C1 segment of cervical spinal cord (tissue), 14 donors: Measurements from ENCODE around the gene SPOCK1.

ENCODE experiments used
- DNase-seq, 14 donors: peaks; one replicate each; lab custom pipeline; 2025; lab: John Stamatoyannopoulos, UW

Gene SPOCK1

GRCh38 chr5:137492331-137492730, 6.8 kb downstream of the SPOCK1 start:
- no peak for DNase-seq

- peak in 1 of 14 donors; percentile 26 for DNase-seq
Observed at GRCh38 chr5:137491121-137491520, 8.0 kb downstream of the SPOCK1 start.

- no peak for DNase-seq
Observed at GRCh38 chr5:137490591-137490990, 8.5 kb downstream of the SPOCK1 start.

- no peak for DNase-seq
Observed at GRCh38 chr5:137488974-137489373, 10.2 kb downstream of the SPOCK1 start.

- no peak for DNase-seq
Observed at GRCh38 chr5:137488516-137488915, 10.6 kb downstream of the SPOCK1 start.

GRCh38 chr5:137487600-137487999, 11.5 kb downstream of the SPOCK1 start:
- peak in 3 of 14 donors; percentile 36 to 55 (median 54) for DNase-seq

GRCh38 chr5:137486707-137487106, 12.4 kb downstream of the SPOCK1 start:
- peak in 1 of 14 donors; percentile 36 for DNase-seq

- DNase-seq, result no peak
Observed at GRCh38 chr5:137481596-137481995, 17.5 kb downstream of the SPOCK1 start.

GRCh38 chr5:137478043-137478442, 21.1 kb downstream of the SPOCK1 start:
- no peak for DNase-seq

- no peak for DNase-seq
Observed at GRCh38 chr5:137470921-137471220, 28.3 kb downstream of the SPOCK1 start.

- peak in 1 of 14 donors; percentile 31 for DNase-seq
Observed at GRCh38 chr5:137470111-137470920, 28.8 kb downstream of the SPOCK1 start.

- DNase-seq, result peak in 9 of 14 donors; percentile 28 to 74 (median 58)
Observed at GRCh38 chr5:137466889-137467288, 32.2 kb downstream of the SPOCK1 start.

GRCh38 chr5:137465930-137466329, 33.2 kb downstream of the SPOCK1 start:
- no peak for DNase-seq

GRCh38 chr5:137462816-137463520, 36.2 kb downstream of the SPOCK1 start:
- peak in 5 of 14 donors; percentile 10 to 32 (median 15) for DNase-seq

GRCh38 chr5:137462265-137462590, 36.9 kb downstream of the SPOCK1 start:
- peak in 1 of 14 donors; percentile 23 for DNase-seq

- no peak for DNase-seq
Observed at GRCh38 chr5:137461391-137462264, 37.5 kb downstream of the SPOCK1 start.

GRCh38 chr5:137454671-137455070, 44.5 kb downstream of the SPOCK1 start:
- no peak for DNase-seq

GRCh38 chr5:137453483-137454080, 45.5 kb downstream of the SPOCK1 start:
- DNase-seq, result no peak

- no peak for DNase-seq
Observed at GRCh38 chr5:137450759-137451158, 48.4 kb downstream of the SPOCK1 start.

GRCh38 chr5:137448868-137449267, 50.3 kb downstream of the SPOCK1 start:
- peak in 1 of 14 donors; percentile 37 for DNase-seq

GRCh38 chr5:137446615-137447014, 52.5 kb downstream of the SPOCK1 start:
- DNase-seq, result no peak

GRCh38 chr5:137446151-137446550, 53.0 kb downstream of the SPOCK1 start:
- DNase-seq, result no peak
